HG02678 (cell line): ENCODE data around the gene ORM2.

Source experiments
- ATAC-seq: cut with Tn5 transposase; IDR thresholded peaks from one replicate; pipeline ENCODE4 v1.9.1; 2021; ENCODE audit warnings: mild to moderate bottlenecking, moderate library complexity; ENCODE audit not compliant: unreplicated experiment

Gene ORM2

DNA sequence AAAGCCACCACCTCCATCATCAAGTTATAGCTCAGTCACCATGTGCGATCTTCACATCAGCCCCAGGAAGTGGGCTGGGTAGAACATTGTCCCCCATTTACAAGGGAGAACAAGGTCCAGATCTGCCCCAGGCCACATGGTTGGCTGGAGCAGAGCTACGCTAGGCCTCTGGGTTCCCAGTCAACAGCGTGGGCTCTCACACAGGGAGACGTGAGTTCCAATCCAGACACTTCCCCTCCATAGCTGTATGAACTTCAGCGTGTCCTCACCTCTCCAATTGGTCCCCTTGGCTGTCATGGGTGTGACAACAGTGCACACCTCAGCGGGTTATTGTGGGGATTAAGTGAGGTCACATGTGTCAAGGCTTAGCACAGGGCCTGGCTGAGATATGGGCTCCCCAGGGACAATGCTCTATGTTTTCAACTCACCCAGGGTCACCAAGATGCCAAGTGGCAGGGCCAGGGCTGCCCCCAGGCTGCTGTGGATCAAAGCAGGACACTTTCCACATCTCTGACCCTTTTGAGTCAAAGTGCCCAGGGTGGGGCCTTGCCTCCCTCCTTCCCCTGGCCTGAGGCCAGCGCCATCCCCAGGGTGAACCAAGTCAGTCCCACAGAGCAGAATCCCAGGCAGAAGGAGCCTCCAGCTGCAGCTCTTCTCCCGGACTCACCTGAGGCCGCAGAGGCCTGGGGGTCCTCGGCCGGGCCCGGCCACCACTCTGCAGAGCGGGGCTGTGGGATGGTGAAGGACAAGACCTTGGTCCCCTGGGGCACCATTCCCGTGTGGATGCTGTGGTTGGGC is 38.3 kb downstream of the ORM2 start:
- ATAC-seq, result no peak

DNA sequence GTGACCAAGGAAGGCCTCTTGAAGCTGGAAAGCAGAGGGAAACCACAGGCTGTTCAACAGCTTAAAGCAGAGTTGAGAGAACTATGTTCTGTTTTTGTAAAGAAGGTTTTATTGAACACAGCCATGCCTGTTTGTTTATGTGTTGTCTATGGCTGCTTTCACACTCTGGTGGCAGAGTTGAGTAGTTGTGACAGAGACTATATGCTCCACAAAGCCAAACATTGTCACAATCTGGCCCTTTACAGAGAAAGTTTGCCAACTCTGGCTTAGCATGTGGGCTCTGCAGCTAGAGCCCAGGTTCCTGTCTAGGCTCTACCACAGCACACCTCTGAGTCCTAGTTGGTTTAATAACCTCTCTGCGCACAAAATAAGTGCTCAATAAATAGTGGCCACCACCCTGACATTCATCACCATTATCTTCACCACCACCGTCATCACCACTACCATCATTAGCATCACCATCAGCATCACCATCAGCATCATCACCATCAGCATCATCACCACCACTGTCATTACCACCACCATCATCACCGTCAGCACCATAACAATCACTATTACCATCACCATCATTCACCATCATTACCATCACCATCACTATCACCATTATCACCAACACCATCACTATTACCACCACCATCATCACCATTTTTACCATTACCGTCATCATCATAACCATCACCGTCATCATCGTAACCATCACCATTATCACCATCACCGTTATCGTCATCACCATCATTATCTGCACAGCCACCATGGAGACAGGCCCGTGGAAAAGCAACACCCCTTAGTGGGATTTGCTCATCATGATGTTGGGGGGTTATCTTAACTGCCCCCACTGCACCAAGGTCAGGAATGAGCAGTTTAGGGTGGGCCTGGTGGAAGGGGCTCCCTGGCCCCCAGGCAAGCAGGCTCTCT is 39.8 kb downstream of the ORM2 start:
- ATAC-seq, result no peak

DNA sequence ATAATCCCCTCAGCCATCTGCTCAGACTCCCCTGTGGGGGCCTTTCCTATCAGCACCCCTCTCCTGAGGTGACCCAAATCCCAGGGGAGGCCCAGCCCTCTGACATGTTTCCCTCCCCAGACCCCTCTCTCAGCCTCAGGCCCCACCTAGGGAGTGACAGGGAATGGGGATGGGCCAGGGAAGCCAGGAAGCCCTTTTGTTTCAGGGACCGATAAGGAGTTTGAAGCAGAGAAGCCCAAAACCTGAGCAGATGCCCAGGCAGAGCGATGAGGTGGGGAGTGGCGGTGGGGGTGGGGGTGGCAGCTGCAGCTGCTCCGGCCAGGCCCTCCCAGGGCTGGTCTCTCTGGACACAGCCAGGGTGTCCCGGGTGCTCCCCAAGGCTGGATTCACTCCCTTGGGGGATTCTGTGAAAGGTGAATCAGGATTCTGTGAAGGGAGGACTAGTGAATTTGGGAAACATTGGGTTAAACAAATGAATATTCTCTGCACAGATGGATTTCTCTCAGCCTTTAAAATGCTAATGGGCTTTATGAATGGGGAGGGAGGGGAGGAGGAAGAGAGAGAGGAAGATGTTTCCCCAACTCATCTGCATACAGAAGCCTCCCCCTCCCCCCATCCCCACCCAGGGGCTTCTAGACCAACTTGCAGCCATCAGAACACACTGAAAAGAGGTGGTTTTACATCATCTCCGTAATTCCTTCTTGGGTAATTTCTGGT is 40.7 kb downstream of the ORM2 start:
- no peak for ATAC-seq

DNA sequence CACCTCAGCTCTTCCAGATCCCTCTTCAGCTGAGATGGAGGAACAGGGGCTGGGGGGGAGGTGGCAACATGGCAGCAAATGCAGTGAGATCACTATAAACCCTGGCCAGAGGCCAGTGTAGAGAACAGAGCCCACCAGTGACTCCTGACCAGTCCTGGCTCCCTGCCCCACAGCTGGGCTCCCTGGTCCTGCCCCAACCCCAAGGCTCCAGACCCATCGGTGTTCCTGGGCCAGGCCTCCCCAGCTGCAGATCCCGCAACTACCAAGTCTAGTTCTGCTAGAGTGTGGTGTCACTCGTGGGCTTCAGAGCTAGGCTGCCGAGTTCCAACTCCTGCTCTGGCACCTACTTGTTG is 41.3 kb downstream of the ORM2 start:
- no peak for ATAC-seq

DNA sequence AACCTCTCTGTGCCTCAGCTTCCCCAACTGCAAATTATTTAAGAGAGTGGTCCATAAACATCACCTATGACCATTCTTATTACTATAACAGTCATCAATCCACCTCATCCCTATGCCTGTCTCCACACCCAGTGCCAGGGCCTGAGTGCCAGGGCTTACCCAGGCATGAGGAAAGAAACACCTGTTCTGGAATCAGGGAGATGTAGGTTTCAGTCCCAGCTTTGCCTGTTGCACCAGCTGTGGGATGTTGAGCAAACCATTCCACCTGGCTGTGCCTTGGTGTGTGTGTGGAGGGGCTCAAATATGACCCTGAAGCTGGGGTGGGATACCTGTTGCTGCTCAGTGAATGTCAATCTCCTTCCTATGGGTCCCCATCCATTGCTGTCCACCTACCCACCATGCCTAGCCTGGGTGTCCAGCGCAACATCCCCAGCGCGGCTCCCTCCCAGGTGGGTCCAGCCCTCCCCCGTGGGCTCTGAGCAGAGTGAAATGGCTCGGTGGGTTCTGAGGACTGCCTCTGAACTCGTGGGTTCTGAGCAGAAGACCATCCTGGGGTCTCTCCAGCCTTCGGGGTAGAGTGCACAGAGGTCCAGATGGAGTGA is 41.8 kb downstream of the ORM2 start:
- ATAC-seq, result no peak

DNA sequence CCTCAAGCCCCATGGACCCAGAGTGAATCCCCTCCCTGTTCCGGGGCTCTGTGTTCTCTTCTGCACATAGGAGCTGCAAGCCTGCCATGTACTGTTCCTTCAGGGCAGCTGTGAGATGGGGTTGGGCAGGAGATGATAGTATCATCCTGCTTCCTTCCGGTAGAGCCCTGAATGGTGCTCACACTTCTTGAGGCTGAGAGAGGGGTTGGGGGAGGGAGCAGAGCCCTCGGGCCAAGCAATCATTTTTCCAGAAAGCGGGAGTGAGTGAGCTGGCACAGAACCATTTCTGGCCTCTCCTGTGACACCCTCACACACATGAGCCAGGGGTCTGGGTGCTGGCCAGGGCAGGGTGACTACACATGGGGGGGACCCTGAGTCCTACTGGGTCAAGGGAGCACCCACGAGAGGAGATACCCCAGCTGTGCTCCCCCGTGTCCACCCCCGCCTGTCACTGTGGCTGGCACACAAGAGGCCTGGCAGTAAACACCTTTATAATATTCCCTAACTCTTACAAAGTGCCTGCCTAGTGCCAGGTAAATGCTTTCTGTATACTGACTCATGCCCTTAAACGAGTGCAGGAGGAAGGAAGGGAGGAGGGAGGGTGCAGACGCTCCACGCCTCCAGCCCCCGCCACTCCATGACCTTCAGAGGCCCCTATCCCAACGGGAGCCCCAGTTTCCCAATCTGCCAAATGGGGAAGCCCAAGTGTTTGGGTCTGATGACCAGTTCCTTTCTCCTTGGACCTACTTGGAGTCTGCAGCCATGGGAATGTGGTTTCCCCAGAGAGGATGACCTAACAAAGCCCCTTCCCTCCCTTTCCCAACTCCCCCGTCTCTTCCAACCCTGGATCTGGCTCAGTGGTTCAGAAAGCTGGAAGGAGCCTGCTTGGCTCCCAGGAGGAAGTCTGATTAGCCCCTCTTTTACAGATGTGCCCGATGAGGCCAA is 42.6 kb downstream of the ORM2 start:
- peak; percentile 35 for ATAC-seq

DNA sequence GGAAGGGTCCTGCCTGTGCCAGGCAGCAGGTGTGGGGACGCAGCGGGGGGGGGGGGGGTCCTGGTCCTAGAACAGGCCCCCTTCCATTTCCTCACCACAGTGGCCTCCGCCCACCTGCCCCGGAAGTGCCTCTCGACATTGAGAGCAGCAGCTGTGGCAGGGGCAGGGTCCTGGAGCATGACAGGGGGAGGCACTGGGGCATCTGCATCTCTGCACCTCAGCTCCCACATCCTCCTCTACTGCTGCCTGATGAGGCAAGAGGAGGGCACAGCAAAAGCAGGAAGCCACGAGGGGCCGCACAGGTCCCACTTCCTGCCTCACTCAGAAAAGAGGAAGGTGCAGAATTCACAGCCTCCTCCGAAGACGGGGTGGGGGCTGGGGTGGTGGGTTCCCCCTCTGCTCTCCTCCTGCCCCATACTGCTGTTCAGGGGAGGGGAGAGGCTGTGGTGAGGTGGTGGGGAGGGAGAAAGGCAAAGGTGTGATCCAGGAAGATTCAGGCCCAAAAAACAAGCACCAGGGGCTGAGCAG is 43.3 kb downstream of the ORM2 start:
- peak; percentile 96 for ATAC-seq

DNA sequence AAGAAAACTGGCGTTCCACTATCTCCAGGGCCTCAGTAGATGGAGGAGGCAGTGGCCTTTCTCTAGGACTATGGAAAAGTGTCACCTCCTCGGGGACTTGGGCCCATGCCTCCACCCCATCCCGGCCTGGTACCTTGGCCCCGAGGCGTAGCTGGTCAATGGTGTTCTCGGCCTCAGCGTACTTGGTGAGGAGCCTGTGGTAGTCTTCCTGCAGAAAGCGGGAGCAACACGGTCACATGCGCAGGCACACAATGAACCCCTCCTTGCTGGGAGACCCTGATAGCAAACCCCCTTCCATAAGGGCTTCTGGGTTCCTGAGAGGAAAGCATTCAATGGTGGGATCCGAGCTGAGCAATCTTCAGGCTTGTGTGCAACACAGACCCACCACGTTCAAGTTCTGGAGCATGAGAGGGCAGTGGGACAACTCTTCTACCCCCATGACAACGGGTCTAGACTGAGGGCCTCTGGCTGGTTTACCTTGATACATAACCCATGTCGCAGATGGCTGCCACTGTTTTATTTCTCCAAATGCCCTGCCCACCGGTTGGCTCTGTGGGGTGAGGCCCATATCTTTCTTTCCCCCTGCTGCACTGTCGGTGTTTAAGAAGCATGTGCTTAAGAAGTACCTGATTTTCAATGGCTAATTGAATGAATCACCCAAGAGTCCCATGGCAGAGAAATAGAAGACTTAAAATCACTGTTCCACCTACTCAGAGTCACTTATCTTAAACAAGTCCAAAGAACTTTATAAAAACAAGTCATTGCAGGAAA is 44.5 kb downstream of the ORM2 start:
- no peak for ATAC-seq

DNA sequence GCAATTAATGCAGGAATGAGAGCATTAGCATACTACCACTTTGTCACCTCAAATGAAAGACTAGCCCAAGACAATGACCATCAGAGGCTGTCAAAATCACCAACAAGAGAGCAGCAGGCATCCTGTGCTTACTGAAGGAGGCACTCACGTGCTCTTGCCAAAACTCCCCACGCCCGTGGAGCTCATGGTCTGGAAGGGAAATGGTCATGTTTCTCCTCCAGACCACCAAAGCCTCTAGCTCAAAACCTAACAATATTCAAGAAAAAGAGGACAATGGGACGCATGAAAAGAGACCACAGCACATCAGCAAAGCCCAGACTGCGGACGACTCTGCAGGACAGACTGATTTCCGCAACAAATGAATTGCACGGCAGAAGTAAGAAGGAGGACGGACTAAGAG is 45.3 kb downstream of the ORM2 start:
- no peak for ATAC-seq

DNA sequence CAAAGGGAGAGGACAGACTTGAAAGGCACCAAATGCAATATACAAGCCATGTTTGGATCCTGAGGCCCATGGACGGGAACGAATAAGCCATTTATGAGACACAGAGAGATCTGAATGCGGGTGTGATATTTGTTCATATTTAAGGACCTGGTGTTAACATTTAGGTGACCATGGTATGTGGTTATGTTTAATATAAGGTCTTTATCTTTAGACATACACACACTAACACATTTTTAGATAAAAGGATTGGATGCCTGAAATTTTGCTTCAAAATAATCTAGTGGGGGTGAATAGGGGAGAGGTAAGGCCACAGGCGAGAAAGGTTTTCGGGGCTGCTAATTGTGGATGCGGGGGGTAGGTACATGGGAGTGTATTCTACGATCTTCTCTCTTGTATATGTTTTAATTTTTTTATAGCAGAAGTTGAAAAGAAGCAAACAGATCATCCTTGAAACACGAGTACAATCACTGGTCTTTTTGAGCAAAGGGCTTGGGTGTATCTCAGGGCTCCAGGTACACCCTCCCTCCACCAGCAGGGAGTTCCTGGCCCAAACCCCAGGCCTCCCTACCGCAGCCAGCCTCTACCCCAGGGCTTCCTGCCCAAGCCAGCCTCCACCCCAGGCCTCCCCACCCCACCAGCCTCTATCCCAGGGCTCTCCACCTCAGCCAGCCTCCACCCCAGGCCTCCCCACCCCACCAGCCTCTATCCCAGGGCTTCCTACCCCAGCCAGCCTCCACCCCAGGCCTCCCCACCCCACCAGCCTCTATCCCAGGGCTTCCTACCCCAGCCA is 45.9 kb downstream of the ORM2 start:
- no peak for ATAC-seq

DNA sequence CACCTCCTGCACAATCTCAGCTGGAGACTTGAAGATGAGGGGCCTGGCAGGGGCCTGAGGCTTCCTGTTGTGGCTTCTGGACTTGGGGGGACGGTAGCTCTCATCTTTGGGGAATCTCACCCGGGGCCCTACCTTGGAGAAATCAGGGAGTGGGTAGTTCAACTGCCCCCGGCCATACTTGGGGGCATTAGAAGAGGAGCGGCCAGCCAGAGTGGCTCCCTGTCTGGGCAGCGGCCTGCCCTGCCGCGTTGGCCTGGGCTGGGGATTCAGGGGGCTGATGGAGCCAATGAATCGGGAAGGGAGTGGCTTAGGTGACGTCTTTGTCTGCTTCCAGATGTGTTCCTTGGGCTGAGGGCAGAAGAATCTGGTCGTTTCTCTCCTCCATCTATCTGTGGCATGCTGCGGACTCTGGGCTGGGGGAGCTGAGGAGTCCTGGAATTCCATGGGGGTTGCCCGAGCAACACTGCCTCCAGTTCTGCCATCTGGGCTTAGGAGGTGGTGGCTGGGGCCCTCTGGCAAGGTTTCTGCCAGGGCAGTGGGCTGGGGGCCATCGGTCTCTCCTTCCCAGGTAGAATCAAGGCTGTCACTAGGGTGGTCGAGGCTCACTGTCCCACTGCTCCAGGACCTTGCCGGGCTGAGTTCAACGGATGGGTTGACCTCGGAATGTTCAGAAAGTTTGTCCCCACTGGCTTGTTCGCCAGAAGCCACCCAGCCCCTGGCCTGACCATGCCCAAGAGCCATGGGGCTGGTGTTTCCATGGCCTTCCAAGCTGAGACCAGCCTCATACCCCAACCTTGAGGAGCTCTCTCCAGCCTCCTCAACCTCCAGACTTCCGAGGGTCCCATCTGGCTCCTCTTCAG is 47.1 kb downstream of the ORM2 start:
- no peak for ATAC-seq

DNA sequence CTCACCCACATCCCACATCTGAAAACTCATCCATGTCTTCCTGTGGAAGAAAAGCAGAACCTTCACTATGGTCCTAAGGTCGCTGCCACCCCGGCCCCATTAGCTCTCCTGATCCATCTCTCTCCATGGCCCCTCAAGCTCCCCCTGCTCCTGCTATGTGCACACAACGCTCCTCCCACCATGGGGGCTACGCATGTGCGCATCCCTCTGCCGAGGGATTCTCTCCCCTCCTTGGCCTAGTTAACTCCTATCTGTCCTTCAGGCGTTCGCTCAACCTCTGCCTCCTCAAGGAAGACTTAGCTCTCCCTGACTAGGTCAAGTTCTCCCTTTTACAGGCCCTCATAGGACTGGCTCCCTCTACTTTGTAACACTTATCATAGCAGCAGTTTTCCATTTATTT is 48.3 kb downstream of the ORM2 start:
- no peak for ATAC-seq

DNA sequence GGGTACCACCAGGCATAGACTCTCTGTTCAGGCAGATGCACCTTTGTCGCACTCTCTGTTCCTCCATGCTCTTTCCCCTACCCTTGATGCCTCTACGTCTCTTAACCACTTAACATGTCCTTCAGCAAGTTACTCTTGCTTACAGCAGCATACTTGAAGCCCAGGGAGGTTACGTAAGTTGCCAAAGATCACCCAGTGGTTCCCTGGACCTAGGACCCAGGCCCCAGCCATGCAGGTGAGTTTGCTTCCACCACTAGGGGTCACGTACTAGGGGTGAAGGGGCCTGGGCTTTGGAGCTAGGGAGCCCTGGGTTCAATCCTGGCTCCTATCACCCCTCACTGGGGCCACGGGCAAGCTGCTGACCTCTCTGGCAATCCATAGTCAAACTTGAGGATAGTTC is 49.2 kb downstream of the ORM2 start:
- no peak for ATAC-seq
